GM19438 (cell line): ENCODE results near the gene SHMT2.

Experiments used
- ATAC-seq: cut with Tn5 transposase; IDR thresholded peaks from one replicate; pipeline ENCODE4 v1.9.1; 2021; ENCODE audit warnings: low read depth; ENCODE audit not compliant: unreplicated experiment

Gene SHMT2

GRCh38 chr12:57237932-57238853 is 8.7 kb downstream of the SHMT2 start:
- no peak for ATAC-seq

GRCh38 chr12:57238854-57239554 is 9.5 kb downstream of the SHMT2 start:
- ATAC-seq = peak; percentile 42

GRCh38 chr12:57239587-57240065 is 10.1 kb downstream of the SHMT2 start:
- no peak for ATAC-seq

GRCh38 chr12:57240066-57240921 is 10.8 kb downstream of the SHMT2 start:
- no peak for ATAC-seq

GRCh38 chr12:57240926-57241401 is 11.5 kb downstream of the SHMT2 start:
- ATAC-seq = no peak

- no peak for ATAC-seq
These were observed 12.1 kb downstream of the SHMT2 start for GRCh38 chr12:57241402-57242310.

GRCh38 chr12:57242329-57242690 is 12.8 kb downstream of the SHMT2 start:
- ATAC-seq = no peak

GRCh38 chr12:57242691-57243454 is 13.4 kb downstream of the SHMT2 start:
- ATAC-seq = peak; percentile 38

- ATAC-seq = no peak
These were observed 14.2 kb downstream of the SHMT2 start for GRCh38 chr12:57243521-57244311.

GRCh38 chr12:57244312-57244696 is 14.8 kb downstream of the SHMT2 start:
- ATAC-seq = no peak

- no peak for ATAC-seq
These were observed 17.5 kb downstream of the SHMT2 start for GRCh38 chr12:57247041-57247440.

GRCh38 chr12:57248934-57249742 is 19.6 kb downstream of the SHMT2 start:
- peak; percentile 72 for ATAC-seq

- no peak for ATAC-seq
These were observed 21.0 kb downstream of the SHMT2 start for GRCh38 chr12:57250541-57250940.

GRCh38 chr12:57250956-57251355 is 21.4 kb downstream of the SHMT2 start, which contains the start of gene STAC3:
Gene STAC3 (minus strand): TSS chr12:57251187. CDS start chr12:57249636, 1,551 bp downstream.
- no peak for ATAC-seq

- ATAC-seq = no peak
These were observed 25.2 kb downstream of the SHMT2 start for GRCh38 chr12:57254506-57255280.

GRCh38 chr12:57255916-57256315 is 26.4 kb downstream of the SHMT2 start:
- no peak for ATAC-seq
